Activated T-cell treated with anti-CD3 and anti-CD28 coated beads for 1 hour (primary cell): ENCODE results near the gene TRAM2.

Experiments used
- DNase-seq: peaks from one replicate; pipeline ENCODE4 v3.0.0-alpha.2; 2020; ENCODE audit warnings: low read depth

TRAM2 gene

DNA sequence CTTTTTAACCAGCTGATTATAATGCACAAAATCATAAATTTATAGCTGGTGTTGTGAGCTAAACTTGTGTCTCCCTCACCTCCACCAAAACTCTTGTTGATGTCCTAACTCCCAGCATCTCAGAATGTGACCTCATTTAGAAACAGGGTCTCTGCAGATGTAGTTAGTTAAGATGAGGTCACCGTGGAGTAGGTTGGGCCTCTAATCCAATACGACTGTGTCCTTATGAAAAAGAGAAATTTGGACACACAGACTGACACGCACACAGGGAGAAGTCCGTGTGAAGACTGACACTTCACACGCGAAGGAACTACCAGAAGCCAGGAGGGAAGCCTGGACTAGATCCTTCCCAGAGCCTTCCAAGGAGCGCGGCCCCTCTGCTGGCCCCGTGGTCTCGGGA lies 46.5 kb downstream of the TRAM2 start:
- no peak for DNase-seq

DNA sequence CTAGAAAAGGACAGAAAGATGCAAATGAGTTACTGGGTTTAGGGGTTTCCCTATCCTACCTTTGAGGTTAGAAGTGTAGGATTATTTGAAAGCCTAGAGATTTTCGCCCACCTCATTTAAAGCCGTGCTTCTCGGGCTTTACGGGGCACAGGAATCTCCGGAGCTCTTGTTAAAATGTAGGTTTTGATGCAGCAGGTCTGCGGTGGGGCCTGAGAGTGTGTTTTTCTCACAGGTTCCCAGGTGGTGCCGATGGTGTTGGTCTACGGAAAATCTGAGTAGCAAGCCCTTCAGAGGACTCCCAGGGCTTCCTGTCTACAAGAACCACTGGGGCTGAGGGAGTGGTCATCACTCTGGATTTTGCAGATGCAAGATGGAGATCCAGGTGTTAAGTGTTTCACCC lies 47.5 kb downstream of the TRAM2 start:
- DNase-seq = no peak

DNA sequence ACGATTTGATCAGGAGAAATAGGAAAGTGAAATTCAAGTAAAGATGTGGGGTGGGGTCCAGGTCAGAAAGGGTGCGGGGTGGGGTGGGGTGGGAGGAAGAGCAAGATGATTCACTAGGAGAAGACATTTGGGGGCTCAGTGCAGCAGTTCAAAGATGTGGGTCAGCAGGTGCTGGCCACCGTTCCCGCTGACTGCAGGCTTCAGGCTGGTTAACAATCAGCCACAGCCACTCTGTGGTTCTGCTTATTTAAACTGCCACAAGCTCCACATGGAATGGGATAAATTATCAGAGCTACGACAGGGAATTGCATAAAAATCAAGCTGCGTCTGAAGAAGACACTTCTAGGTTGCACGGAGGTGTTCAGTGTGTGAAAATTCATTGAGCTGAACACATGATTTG lies 49.4 kb downstream of the TRAM2 start:
- no peak for DNase-seq

DNA sequence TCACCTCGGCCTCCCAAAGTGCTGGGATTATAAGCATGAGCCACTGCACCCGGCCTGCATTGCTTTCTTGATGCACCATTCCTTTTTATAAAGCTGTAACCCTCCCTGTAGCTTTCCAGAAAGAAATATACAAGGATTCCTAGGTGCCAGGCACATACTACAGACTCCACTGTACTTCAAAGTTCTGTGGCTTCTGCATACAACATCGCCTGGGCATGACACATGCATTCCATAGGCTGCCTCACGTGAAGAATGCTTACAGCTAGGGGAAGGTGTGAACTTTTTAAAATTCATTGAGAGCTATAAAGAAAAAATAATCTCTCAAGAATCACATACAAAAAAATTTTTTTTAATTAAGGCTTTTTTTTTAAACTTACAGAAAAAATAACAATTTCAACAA lies 50.2 kb downstream of the TRAM2 start:
- DNase-seq = no peak

DNA sequence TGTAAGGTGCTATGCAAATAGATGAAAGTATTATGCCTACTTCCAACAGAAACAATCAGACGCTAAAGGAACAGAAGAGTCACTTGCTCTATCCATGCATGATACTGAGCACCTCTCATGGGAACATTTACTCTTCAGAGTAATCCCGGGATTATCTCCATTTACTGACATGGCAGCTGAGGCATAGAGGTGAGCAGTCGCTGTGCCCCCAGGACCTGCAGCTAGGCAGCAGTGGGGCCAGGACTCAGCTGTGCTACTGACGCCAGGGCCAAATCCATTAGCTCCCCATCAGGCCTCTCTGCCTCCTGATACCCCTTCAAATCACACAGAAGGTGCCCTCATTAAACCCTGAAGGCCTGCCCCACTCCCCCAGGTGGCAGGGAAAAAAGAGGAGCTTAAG lies 51.9 kb downstream of the TRAM2 start:
- no peak for DNase-seq

DNA sequence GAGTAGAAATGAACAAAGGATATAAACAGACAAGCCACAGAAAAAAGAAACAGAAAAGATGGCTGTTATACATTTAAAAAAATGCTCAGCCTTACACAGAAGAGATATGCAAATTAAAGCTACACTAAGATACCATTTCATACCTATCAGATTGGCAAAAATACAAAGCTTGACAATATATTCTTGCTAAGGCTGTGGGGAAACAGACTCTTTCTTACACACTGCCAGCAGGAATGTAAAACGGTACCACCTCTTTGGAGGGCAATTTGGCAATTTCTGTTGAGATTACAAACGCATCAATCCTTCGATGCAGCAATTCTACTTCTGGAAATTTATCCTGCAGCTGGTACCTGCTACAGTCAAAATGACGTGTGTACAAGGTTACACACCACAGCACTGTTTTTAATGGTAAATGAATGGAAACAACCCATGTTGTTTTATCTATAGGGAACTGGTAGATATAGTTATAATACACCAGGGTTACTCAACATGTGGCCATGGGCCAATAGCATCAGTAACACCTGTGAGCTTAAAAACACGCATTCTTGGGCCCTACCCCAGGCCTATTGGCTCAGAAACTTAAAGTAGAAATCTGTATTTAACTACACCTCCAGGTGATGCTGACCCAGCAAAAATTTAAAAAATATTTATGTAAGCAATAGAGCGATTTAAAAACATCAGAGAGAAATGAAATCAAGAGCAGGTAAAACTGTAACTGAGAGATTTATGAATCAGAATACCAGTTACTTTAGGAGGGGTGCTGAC lies 53.3 kb downstream of the TRAM2 start:
- no peak for DNase-seq

DNA sequence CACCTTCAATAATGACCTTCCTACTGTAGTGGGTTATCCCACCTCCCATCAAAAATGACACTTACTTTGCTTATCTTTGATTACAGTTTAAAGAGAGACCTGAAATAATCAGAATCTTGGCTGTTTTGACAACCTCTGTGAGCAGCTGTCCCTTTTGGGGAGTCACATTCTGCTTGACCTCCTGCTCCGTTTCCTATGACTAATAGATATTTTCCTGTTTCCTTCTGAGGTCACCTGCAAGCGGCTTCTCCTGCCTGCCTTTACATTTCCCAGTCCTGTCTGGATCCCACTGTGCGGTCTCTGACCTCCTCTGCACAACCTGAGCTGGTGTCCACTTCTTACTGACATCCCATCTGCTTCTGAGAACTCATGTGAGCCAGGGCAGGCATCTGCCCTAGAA lies 54.2 kb downstream of the TRAM2 start:
- DNase-seq = no peak

DNA sequence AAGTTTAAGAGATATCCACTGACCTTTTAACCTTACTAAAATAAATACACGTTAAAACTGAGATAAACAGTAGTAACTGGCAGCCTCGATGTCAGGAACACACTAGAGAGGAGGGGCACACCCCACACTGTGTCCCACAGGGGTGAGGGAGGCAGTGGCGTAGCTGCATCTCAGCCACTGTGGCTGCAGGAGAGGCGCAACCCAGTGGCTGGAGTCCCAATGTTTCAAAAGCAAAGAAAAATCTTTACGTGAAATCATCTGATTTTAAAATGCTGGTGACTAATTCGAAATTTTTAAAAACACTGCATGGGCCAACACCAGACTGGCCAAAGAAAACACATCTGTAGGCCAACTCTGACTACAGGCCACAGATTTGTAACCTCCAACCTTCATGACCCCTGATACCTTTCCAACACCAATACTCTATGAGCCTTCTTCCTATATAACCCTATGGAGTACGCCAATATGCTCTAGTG lies 54.7 kb downstream of the TRAM2 start:
- no peak for DNase-seq

DNA sequence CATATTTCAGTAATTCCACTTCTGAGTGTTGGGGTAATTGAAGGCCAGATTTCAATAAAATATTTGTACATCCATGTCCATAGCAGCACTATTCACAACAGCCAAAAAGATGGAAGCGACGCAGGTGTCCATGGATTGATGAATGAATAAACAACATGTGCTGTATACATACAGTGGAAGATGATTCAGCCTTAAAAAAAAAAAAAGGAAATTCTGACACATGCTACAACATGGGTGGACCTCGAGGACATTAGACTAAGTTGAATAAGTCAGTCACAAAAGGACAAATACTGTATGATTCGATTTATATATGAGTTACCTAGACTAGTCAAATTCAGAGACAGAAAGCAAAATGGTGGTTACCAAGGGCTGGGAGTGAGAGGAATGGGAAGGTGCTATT lies 57.2 kb downstream of the TRAM2 start:
- no peak for DNase-seq

DNA sequence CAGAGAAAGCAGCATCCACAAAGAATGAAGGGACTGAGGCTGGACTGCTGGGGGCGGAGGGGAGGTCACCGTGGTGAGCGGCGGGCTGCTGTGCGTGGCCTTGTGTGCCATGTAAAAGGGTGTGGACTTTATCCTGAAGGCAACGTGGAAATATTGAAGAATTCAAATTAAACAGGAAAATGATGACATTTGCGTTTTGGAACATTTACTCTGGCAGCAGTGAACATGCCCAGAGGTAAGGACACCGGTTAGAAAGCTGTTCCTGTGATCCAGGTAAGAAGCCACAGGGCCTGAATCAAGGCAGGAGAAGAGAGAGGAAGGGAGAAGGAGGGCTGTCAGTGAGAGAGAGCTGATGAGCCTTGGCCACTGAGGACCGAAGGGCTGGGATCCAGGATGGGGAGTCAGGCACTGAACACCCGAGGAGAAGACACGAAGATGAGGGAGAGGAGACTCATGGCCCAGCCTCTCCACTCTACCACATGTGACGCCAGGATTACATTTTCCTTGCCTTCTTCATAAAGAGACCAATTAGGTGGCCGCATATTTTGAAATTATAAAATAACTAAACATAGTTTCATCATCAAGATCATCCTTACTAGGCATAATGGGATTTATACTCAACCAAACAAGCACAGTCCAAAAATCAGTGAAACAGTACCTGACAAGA lies 58.4 kb downstream of the TRAM2 start:
- no peak for DNase-seq

DNA sequence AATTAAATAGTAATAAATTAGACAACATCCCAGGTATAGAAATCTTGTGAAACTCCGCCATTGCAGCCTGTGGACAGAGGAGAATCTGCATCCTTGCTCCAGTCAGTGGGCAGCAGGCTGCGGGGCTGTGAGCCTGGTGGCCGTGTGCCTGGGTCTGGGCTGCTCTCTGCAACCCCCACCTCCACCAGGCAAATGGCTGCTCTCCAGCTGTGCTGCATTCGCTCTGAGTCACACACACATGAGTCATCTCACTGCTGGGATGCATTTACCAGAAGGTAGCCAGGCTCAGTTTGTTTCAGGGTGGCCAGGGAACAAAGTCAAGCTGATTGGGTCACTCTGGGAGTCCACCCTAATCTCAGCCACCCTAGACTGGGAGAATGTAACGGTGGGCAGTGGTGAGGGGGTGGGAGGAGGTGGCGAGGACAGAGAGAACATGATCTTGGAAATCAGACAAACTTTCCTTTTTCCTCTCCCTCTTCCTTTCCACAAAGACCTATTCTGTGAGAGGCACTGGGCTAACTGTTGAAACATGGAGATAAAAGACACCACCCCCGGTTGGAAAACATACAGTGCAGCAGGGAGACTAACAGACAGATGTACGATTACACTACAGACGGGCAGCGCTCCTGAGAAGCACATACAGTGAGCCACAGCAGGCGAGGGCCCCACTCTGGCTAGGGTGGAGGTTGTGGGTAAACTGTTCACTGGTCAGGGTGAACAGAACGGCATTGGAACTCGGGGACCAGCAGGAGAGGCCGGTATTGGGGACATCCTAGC lies 59.2 kb downstream of the TRAM2 start:
- DNase-seq = no peak

DNA sequence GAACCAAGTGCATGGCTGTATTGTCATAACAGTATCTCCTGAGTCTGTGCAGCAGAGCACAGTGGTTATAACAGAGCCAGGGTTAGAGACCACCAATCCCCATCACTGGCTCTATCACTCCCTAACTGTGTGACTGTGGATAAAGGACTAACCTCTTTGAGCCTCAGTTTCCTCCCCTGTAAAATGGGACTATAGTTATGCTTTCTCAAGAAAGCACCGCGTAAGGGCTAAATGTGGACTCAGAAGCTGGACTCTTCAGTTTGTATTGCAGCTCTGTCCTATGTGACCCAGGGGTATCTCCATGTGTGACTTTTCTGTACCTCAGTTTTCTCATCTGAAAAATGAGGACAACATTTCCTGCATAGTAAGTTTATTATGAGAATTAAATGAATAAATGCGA lies 59.9 kb downstream of the TRAM2 start:
- no peak for DNase-seq

DNA sequence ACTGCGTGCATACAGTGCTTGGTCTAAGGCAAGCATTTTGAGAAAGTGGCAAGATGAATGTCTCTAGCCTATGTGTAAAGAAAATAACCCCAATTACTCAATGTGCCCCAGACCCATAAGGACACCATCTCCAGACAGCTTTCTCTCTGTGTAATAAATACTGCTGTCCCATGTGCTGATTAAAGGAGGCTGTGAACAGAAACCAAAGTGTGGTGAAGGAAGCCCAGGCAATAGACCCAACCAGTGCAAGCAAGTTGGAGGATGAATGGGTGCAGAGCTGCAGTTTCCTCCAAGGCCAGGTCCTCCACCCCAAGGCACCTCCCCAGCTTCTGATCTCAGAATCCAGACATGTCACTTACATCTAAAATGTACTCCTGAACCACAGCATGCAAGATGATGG lies 60.6 kb downstream of the TRAM2 start:
- no peak for DNase-seq

DNA sequence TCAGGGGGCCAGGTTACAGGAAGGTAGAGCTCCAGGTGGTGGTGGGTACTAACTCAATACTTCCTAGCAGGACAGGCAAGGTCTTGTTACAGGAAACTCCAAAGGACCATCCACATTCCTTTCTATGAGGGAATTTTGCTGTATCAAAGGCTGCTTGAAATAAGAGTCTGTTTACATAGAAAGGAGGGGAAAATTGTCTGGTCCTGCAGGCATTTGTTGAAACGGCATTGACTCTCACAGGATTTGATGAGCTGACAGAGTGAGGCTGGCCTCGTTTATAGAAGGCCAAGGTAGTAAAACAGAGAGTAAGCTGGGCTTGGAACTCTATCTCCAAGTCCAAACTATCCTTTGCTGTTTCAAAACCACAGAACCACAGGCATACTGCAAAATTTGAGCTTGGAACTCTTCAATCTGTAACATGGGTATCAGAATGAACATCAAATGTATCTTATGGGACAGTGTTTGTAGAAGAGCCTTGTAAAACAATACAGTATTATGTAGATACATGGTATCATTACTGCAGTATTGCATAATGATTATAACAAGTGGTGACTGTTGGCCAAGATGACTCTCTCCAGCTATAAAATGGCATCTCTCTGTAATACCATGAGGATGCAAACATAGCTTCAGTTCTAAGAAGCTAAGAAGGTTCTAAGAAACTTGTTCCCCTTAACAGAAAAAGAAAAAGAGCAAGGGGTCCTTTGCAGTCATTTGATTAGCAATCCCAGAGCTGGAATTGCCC lies 61.5 kb downstream of the TRAM2 start:
- no peak for DNase-seq

DNA sequence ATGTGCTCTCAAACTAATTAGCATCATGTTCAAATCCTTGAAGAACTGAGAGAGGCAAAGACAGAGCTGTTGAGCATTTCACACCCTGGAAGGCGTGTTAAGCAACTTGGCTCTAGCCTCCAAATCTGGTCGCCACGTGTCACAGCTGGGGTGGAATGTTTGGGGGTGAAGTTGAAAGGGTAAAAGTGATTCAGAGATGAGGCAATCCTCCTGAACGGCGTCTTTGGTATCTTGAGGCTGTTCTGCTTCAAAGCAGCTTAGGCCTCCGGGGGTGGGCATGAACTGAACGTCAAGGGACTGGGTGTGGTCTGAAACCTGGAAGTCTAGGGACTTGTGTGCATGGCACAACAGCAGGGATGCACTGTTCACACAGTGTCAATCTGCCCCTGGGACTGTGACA lies 62.3 kb downstream of the TRAM2 start:
- DNase-seq = no peak

DNA sequence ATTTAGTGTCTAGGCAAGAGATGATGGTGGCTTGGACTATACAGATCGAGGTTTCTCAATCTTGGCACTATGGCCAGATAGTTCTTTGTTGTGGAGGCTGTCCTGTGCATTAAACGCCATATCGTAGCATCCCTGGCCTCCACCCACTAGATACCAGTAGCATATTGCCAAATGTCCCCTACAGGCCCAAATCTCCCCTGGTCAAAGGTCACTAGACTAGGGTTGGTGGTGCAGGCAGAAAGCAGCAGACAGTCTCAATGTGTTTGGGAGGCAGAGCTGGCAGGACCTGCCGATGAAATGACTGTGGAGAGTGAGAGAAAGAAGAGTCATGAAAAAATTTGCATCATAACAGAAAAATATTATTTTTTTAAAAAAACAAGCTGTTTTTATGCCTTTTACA lies 63.0 kb downstream of the TRAM2 start:
- DNase-seq = no peak

DNA sequence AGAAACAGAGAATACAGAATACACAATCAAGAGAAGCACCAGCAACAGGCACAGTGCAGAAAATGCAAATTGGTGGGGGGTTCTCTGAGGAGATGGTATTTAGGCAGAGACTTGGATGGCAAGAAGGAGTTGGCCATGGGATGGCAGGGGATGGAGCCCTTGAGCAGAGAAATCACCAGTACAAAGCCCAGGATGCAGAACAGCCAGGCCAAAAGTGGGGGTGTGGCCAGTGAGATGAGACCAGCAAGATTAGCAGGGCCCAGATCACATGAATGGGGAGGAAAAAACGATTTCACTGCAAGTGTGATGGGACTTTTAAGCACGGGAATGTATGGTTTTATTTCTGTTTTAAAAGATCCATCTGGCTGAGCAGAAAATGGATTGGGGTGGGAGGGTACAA lies 63.4 kb downstream of the TRAM2 start:
- no peak for DNase-seq

DNA sequence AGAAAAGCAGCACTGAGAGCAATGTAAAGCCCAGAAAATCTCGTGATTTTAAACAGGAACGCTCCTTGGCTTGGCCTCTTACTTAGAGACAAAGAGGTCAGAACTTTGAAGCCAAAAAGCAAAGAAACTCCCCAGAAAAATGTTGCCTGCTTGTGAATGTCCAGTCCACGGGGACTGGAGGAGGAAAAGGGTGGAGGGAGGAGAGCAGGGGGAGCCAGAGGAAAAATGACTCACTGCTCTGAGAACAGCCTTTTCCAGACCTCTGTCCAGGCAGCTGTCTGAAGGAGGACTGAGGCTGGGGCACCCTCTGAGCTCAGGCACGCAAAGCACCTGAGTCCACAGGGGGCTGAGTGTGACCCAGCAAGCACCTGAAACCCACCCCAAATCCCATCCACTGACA lies 64.7 kb downstream of the TRAM2 start:
- DNase-seq = no peak

DNA sequence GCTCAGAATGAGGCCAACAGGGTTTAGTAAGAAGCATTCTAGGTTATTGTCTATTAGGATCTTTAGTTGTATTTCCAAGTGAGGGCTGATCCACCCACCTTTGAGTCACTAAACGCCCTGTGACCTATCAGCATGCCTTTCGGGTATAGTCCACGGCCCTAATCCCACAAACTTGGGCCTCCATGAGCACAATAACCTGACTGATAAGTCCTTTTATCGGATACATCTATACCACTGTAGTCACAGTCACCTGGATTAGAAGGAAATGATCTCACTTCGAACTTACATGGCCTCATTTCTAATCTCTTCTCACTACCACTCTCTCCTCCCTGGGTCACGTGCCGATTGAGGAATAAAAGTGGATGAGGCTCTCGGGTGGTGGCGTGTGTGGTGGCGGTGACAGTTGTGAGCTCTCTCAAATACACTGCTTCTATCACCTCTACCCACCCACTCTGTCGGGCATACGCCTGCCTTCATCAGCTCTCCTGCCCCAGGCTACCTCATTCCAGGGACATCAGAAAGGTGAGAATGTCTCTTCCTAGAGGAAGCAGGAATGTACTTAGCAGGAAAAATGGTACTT lies 65.2 kb downstream of the TRAM2 start:
- DNase-seq = no peak

DNA sequence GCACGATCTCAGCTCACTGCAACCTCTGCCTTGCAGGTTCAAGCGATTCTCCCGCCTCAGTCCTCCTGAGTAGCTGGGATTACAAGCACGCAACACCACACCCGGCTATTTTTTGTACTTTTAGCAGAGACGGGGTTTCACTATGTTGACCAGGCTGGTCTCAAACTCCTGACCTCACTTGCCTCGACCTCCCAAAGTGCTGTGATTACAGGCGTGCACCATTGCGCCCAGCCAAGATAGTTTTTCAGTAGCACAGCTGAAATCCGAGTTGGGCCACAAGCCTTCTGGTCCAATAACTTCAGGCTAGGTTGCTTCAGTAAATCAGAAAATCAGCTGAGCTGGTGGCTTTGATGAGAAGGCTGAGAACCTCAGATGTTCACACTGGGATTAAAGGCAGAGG lies 65.7 kb downstream of the TRAM2 start:
- DNase-seq = no peak

DNA sequence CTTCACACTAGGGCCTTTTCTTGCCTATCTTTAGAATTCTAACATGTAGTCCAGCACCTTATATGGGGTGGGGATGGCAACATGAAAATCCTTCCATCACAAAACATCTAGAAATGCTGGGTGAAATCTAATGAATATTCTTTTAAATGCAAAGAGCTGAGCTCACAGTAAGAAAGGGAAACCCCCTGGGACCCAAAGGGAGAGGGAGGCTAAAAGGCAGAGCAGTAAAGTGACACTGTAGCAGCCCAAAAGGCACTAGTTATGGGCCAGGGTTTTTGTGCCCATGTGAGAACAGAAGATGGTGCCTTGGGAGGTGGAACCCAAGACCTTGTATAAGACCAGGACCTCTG lies 66.7 kb downstream of the TRAM2 start:
- no peak for DNase-seq
